Gastrocnemius medialis (tissue), 4 donors: Measurements from ENCODE around the gene SUMF1. TPM values are rescaled to one million over a fixed set of nuclear protein-coding genes. Genes with fewer than 3 reads are reported as not detected.

Source experiments
- ATAC-seq, 2 donors: fragments of 150-250 bp; one replicate each; pipeline ENCODE4 v1.9.1; 2016
- DNase-seq, 2 donors: peaks; one replicate each; pipeline ENCODE4 v3.0.0-alpha.2; 2019
- H3K27ac ChIP-seq, 4 donors: fragments of 200-600 bp; sonication (generic); 1 replicate in 1 of 4; 2 replicates in 3 of 4; pipeline ENCODE4 v1.5.1; 2016 to 2018; ENCODE audit warnings: mild to moderate bottlenecking in 2 of 4, moderate library complexity in 1 of 4
- H3K27me3 ChIP-seq, 3 donors: fragments of 200-600 bp; sonication (generic) in 2 of 3; 1 replicate in 1 of 3; 2 replicates in 2 of 3; pipeline versions ENCODE4 v1.5.1 to v1.6.0; 2016 to 2019; ENCODE audit warnings: mild to moderate bottlenecking in 1 of 3, moderate library complexity in 1 of 3
- H3K36me3 ChIP-seq, 2 donors: fragments of 200-600 bp; sonication (generic) in 1 of 2; one replicate each; pipeline ENCODE4 v1.5.1; 2017 to 2018
- H3K4me1 ChIP-seq, 2 donors: fragments of 200-600 bp; sonication (generic) in 1 of 2; one replicate each; pipeline ENCODE4 v1.5.1; 2016 to 2017; ENCODE audit warnings: mild to moderate bottlenecking in 2 of 2
- H3K4me3 ChIP-seq, 4 donors: fragments of 200-600 bp; sonication (generic) in 3 of 4; 1 replicate in 1 of 4; 2 replicates in 3 of 4; pipeline ENCODE4 v1.5.1; 2016 to 2019; ENCODE audit warnings: mild to moderate bottlenecking in 2 of 4
- H3K9me3 ChIP-seq, 3 donors: fragments of 200-600 bp; sonication (generic) in 2 of 3; 1 replicate in 1 of 3; 2 replicates in 2 of 3; pipeline ENCODE4 v1.5.1; 2016 to 2019
- POLR2A ChIP-seq, 2 donors: fragments of 450-650 bp; IDR thresholded peaks; one replicate each; pipeline ENCODE4 v1.6.1; 2017; ENCODE audit warnings: antibody characterized with exemption in 2 of 2, mild to moderate bottlenecking in 2 of 2, moderate library complexity in 2 of 2
- in situ Hi-C, 4 donors: fragments of 200-750 bp; cut with MboI; loops; one replicate each; pipeline versions ENCODE4 v1.15.0 to v1.8.0; 2017; ENCODE audit warnings: low sequenced_read_pairs in 4 of 4
- intact Hi-C: fragments of 100-400 bp; cut with DNase I; formaldehyde crosslinking; loops from one replicate; pipeline ENCODE4 v1.15.1; 2023; ENCODE audit warnings: low total_unique reads
- total RNA-seq, 4 donors: library from RNA; depleted of rRNA; stranded (reverse); fragments of >200 nt; gene quantifications; one replicate each; pipeline versions ENCODE4 v1.1.0 to v1.2.3, GENCODE V29; 2016
- TF ChIP-seq, protein P1 (sequence below), 5 experiments: fragments of 450-650 bp in 3 of 5; fragments of 200-600 bp in 2 of 5; sonication (generic) in 2 of 5; IDR thresholded peaks in 4 of 5; conservative IDR thresholded peaks in 1 of 5; 1 replicate in 4 of 5; 2 replicates in 1 of 5; pipeline ENCODE4 v1.5.1; 2016 to 2019; ENCODE audit warnings: antibody characterized with exemption in 5 of 5, mild to moderate bottlenecking in 3 of 5, moderate library complexity in 3 of 5

Gene SUMF1
- total RNA-seq, 4 donors from 2014 or later, result 4.4 to 9.4 (median 7.6) TPM

DNA sequence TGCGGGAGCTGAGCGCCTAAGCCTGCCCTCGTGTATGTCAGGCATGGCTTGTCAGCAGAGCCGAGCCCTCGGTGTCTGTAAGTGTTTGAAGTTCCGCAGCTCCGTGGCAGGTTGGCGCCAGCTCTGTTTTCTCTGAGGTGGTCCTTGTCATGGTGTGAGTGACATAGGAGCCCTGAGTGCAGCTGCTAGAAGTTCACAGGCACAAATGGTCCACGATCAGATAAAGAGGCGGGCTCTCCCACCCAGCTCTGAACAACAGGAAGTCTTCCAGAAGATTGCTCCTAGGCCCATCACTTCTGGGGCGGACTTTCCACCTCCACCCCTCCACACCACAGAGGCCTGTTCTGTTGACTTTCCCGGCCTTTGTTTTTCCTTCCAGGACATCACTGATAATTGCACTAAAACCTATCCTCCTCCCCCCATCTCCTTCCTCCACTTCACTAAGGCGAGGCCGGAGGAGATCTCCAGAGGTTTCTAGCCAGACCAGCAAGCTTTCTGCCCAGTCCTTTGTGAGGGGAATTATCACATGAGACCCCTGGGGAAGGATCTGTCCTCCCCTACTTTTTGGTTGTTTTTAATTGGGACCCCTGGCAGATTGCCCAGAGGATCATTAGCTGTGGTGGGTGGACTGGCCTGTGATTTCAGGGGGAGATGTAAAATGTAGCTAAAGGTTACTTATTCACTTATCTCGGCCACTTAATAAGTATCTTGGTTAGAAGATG lies 46.0 kb upstream of the SUMF1 start:
- intact Hi-C loops (no loop called here), in situ Hi-C loops (no loop called here)
- H3K27ac ChIP-seq, result no peak overlapping the region

DNA sequence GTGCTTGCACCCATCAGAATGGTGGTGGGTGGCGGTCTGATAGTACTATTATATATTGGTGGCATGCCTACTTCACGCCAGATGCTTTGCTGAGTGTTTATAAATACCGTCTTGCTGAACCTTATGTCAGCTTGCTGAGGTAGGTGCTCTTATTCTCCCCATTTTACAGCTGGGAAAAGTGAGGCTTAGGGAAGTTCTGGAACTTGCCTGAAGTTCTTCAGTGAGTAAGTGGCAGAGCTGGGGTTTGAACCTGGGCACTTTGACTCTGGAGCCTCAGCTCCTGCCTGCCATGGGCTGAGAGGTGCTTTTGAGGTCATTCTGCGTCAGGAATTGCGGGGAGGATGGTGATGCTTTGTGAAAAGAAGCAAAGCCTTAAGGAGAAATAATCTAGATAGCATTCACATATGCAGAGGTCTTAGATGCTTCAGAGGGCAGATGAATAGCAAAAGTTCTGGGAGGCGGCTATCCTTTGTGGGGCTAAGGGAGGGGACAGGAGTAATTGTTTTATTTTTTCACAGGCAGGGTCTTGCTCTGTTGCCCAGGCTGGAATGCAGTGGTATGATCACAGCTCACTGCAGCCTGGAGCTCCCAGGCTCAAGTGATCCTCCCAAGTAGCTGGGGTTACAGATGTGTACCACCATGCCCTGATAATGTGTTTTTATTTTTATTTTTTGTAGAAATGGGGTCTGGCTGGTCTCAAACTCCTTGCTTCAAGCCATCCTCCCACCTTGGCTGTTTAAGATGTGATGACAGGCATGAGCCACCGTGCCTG lies 44.6 kb upstream of the SUMF1 start:
- in situ Hi-C loops, result no loop called here
- H3K27ac ChIP-seq, result no peak overlapping the region

More for the DNA sequence above, 46.0 kb upstream of the SUMF1 start:
- Histone ChIP-seq H3K27me3 (no peaks in the 10 kb centered on the region), H3K4me3 (no peak overlapping the region), H3K9me3 (no peaks in the 10 kb centered on the region), H3K36me3 (no peaks in the 10 kb centered on the region), H3K4me1 (no peaks in the 10 kb centered on the region)
- ATAC-seq, result no peak
- TF ChIP-seq, protein P1, sequence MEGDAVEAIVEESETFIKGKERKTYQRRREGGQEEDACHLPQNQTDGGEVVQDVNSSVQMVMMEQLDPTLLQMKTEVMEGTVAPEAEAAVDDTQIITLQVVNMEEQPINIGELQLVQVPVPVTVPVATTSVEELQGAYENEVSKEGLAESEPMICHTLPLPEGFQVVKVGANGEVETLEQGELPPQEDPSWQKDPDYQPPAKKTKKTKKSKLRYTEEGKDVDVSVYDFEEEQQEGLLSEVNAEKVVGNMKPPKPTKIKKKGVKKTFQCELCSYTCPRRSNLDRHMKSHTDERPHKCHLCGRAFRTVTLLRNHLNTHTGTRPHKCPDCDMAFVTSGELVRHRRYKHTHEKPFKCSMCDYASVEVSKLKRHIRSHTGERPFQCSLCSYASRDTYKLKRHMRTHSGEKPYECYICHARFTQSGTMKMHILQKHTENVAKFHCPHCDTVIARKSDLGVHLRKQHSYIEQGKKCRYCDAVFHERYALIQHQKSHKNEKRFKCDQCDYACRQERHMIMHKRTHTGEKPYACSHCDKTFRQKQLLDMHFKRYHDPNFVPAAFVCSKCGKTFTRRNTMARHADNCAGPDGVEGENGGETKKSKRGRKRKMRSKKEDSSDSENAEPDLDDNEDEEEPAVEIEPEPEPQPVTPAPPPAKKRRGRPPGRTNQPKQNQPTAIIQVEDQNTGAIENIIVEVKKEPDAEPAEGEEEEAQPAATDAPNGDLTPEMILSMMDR (IDR thresholded peaks at IDR 0.05 in 4 of 5, conservative IDR thresholded peaks at IDR 0.05 in 1 of 5), result no peak
- TF ChIP-seq POLR2A (IDR thresholded peaks at IDR 0.05), result no peak
- no peak for DNase-seq

DNA sequence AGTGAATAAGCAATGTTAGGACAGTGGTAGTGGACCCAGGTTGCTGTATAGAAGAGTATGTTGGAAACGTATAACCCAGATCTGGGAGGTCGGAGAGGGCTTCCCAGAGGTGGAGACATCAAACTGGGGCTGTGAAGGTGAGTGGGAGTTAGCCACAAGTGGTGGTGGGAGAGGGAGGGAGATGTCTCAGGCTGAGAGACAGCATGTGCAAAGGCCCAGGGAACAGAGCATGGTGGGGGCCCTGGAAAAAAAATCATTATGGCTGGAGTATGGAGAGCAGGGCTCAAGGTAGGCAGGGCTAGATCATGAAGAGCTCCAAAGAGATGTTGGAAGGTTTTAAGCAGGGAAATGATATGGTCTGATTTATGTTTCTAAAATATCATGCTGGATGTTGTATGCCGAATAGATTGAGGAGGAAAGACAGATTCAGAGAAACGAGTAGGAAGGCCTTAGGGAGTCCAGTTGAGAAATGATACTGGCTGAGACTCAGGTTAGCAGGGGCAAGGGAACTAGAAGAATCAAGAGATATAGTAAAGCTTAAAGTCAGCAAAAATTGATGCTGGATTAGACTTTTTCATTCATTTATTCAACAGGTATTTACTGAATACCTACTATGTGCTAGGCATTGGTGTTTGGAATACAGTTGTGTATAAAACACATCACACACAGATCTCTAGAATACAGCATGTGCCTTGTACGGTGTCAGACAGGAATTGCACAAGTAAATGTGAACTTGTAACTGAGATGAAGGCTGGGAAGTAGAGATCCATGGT lies 43.1 kb upstream of the SUMF1 start:
- no peaks in the 10 kb centered on the region for H3K9me3 ChIP-seq
- H3K27me3 ChIP-seq, result no peaks in the 10 kb centered on the region
- ATAC-seq (no peak), DNase-seq (no peak)
- intact Hi-C loops, result no loop called here
- H3K4me1 ChIP-seq, result no peaks in the 10 kb centered on the region
- no peaks in the 10 kb centered on the region for H3K36me3 ChIP-seq
- in situ Hi-C loops, result no loop called here
- H3K4me3 ChIP-seq, result no peak overlapping the region
- H3K27ac ChIP-seq, result no peak overlapping the region
- TF ChIP-seq POLR2A (IDR thresholded peaks at IDR 0.05), result no peak
- TF ChIP-seq, protein P1 (IDR thresholded peaks at IDR 0.05 in 4 of 5, conservative IDR thresholded peaks at IDR 0.05 in 1 of 5), result no peak

More for the DNA sequence above, 44.6 kb upstream of the SUMF1 start:
- H3K27me3 ChIP-seq, result no peaks in the 10 kb centered on the region
- H3K36me3 ChIP-seq, result no peaks in the 10 kb centered on the region
- no peak for DNase-seq
- TF ChIP-seq POLR2A (IDR thresholded peaks at IDR 0.05), result no peak
- TF ChIP-seq, protein P1 (IDR thresholded peaks at IDR 0.05 in 4 of 5, conservative IDR thresholded peaks at IDR 0.05 in 1 of 5), result no peak
- no peaks in the 10 kb centered on the region for H3K4me1 ChIP-seq
- H3K4me3 ChIP-seq, result no peak overlapping the region
- intact Hi-C loops, result no loop called here
- no peaks in the 10 kb centered on the region for H3K9me3 ChIP-seq
- ATAC-seq, result no peak

DNA sequence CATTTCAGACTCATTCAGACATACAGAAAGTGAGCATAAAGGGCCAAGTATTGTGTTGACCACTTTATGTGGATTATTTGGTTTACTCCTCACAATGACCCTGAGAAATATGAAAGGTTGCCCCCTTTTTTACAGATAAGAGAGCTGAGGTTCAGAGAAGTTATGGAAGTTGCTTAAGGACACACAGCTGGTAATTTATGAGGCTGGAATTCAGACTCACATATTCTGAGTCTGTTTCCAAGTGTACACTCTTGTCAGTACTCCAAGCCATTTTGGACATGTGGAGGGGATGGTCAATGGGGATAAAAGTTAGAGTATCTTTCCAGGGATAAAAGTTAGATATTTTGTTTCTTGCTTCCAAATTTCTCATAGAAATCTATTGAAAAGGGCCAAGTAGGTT lies 42.0 kb upstream of the SUMF1 start:
- Histone ChIP-seq H3K4me1 (no peaks in the 10 kb centered on the region), H3K4me3 (no peak overlapping the region), H3K27ac (no peak overlapping the region), H3K27me3 (no peaks in the 10 kb centered on the region), H3K36me3 (no peaks in the 10 kb centered on the region), H3K9me3 (no peaks in the 10 kb centered on the region)
- in situ Hi-C loops (no loop called here), intact Hi-C loops (no loop called here)
- DNase-seq (no peak), ATAC-seq (no peak)
- TF ChIP-seq, protein P1 (IDR thresholded peaks at IDR 0.05 in 4 of 5, conservative IDR thresholded peaks at IDR 0.05 in 1 of 5), result no peak
- TF ChIP-seq POLR2A (IDR thresholded peaks at IDR 0.05), result no peak
